ENCODE results near the gene NRROS. TPM values are rescaled to one million over a fixed set of nuclear protein-coding genes. Genes with fewer than 3 reads are reported as not detected.
"Not testable (repeated sequence)": the region's sequence is repeated elsewhere in the genome, so short reads cannot be mapped to it uniquely, and the experiment has no call there.

NRROS gene
- total RNA-seq = 20.7 TPM
- long read RNA-seq, partial matches to known transcripts = 0 of 5 reads
- long read RNA-seq, other reads (novel, unspliced or antisense) = 4 of 5 reads

DNA sequence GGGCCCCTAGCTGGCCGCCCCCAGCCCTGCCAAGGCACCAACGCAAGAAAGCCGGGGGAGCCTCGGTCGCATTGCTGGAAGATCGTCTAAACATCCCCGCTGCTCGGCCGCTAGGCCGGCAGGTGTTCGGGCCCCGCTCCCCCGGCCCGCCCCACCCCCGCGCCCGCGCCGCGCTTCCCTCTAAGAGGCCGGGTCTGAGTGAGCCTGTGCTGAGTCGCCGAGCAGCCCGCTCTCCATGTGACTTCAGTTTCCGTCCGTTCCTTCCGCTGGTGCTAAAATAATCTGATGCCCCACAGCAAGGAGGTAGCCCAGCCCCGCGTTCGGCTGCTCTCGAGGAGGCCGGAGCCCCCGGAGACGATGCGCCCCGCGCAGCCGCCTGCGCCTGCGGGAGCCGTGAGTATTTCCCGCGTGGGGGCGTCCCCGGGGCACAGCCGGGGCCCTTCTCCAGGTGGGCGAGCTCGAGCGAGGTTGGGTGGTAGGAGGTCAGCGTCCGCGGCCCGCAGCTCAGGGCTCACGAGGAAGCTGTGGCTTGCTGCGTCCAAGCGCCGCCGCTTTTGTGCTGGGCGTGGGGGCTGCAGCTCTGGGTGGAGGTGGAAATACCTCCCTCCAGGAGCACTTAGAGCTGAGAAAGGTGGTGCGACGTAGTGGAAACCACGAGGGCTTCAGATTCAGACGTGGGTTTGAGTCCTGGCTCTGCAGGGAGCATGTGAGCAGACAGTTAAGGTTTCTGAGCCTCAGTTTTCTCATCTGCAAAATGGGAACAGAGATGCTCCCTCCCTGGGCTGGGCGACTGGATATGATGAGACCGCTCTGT lies at the start of gene NRROS:
TSS of gene NRROS (plus strand) at position 212 of the 814 bp plus-strand sequence. CDS start 14,846 bp downstream, outside the sequence.
- ATAC-seq = peak; percentile 87 to 93
- peak within 1 kb of the TSS; percentile 86 for H3K27ac ChIP-seq
- peaks cover 46% of the 10 kb centered on the region for H3K4me1 ChIP-seq
- H3K9me3 ChIP-seq = no peaks in the 10 kb centered on the region
- no peaks in the 10 kb centered on the region for H3K36me3 ChIP-seq
- intact Hi-C loops (cut with DNase I) = no loop called here
- peak; percentile 86 for DNase-seq
- no peaks in the 10 kb centered on the region for H3K27me3 ChIP-seq (ENCODE audit: low read depth)
- TF ChIP-seq, protein P1, sequence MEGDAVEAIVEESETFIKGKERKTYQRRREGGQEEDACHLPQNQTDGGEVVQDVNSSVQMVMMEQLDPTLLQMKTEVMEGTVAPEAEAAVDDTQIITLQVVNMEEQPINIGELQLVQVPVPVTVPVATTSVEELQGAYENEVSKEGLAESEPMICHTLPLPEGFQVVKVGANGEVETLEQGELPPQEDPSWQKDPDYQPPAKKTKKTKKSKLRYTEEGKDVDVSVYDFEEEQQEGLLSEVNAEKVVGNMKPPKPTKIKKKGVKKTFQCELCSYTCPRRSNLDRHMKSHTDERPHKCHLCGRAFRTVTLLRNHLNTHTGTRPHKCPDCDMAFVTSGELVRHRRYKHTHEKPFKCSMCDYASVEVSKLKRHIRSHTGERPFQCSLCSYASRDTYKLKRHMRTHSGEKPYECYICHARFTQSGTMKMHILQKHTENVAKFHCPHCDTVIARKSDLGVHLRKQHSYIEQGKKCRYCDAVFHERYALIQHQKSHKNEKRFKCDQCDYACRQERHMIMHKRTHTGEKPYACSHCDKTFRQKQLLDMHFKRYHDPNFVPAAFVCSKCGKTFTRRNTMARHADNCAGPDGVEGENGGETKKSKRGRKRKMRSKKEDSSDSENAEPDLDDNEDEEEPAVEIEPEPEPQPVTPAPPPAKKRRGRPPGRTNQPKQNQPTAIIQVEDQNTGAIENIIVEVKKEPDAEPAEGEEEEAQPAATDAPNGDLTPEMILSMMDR (IDR thresholded peaks at IDR 0.05) = no peak
- H3K4me3 ChIP-seq = peak within 1 kb of the TSS; percentile 72

DNA sequence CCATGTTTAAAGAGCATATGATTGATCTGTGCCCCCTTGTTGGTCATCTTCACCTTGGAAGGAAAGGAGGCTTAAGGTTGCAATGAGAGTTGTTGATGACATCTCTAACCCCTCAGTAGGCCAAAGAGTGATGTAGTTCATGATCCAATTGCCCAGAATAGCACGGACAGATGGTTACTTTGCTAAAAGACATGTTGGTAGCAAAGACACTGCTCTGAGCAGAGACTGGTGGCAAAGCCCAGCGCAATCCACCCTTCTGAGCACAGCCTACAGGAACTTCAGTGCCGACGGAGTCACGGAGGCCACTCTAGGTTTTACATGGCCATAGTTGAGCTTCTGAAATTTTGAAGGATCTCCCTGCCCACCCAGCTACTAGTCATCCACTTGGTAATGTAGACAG lies 49.2 kb upstream of the NRROS start:
- H3K27ac ChIP-seq = no peak overlapping the region
- H3K27me3 ChIP-seq (ENCODE audit: low read depth) = no peaks in the 10 kb centered on the region
- TF ChIP-seq, protein P1 (IDR thresholded peaks at IDR 0.05) = no peak
- ATAC-seq (no peak), DNase-seq (no peak)
- H3K36me3 ChIP-seq = peaks cover 23% of the 10 kb centered on the region
- H3K9me3 ChIP-seq = no peaks in the 10 kb centered on the region
- intact Hi-C loops (cut with DNase I) = no loop called here
- H3K4me1 ChIP-seq = no peaks in the 10 kb centered on the region
- H3K4me3 ChIP-seq = no peak overlapping the region

DNA sequence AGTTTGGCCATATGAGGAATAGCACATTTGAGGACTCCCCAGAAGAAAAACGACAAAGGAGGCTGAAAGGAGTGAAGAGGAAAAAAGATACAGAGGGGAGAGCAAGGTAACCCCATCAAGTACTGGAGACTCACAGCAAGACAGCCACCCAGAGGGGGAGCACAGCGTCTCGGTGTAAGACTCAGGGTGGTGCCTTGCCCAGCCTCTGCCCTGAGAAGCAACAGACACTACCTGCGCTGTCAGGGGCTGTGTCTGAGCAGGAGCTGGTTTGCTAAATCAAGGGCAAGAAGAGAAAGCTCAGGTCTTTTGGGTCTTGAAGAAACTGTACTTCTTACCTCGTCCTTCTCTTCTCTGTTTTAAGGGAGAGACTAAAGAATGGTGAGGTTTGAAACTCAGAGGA lies 43.1 kb upstream of the NRROS start:
- no peaks in the 10 kb centered on the region for H3K4me1 ChIP-seq
- no peaks in the 10 kb centered on the region for H3K36me3 ChIP-seq
- TF ChIP-seq, protein P1 (IDR thresholded peaks at IDR 0.05) = no peak
- H3K4me3 ChIP-seq = no peak overlapping the region
- ATAC-seq (no peak), DNase-seq (no peak)
- H3K27me3 ChIP-seq (ENCODE audit: low read depth) = no peaks in the 10 kb centered on the region
- H3K9me3 ChIP-seq = no peaks in the 10 kb centered on the region
- H3K27ac ChIP-seq = no peak overlapping the region
- intact Hi-C loops (cut with DNase I) = no loop called here

DNA sequence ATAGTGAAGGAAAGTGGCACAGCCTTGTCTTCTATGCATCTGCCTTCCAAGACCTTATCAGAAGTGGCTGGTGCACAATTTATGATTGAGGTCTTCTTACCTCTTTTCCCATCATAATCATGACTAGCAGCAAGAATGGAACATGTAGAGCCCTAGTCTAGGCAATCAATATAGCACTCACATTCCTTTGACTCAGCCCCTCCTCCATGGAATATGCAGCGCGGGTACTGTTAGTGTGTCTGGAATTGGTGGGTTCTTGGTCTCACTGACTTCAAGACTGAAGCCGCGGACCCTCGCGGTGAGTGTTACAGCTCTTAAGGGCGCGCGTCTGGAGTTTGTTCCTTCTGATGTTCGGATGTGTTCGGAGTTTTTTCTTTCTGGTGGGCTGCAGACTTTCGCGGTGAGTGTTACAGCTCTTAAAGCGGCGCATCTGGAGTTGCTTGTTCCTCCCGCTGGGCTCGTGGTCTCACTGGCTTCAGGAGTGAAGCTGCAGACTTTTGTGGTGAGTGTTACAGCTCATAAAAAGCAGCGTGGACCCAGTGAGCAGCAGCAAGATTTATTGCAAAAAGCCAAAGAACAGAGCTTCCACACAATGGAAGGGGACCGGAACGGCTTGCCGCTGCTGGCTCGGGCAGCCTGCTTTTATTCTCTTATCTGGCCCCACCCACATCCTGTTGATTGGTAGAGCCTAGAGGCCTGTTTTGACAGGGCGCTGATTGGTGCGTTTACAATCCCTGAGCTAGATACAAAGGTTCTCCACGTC lies 41.3 kb upstream of the NRROS start:
- H3K27ac ChIP-seq; H3K9me3 ChIP-seq; DNase-seq; H3K27me3 ChIP-seq (ENCODE audit: low read depth); intact Hi-C loops (cut with DNase I); ATAC-seq; H3K36me3 ChIP-seq; H3K4me1 ChIP-seq: not testable (repeated sequence)
- peak overlapping the region; percentile 17 for H3K4me3 ChIP-seq

DNA sequence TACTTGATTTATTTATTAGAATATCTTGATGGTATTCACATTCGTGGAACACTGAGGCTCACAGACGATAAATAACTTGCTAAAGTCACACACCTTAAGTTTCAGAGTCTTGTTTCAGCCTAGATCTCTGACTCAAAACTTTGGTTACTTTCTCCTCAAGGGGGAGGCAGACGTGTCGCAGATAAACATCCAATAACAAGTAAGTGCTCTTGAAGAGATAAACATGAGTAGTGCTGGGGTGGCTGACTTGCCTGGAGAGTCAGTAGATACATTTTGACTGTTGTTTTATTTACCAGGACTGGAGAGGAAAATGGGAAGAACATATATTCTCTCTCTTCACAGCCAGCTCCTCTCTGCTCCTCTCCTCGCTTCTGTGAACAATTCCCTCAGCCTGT lies 39.8 kb upstream of the NRROS start:
- intact Hi-C loops (cut with DNase I) = no loop called here
- H3K4me3 ChIP-seq = no peak overlapping the region
- no peaks in the 10 kb centered on the region for H3K27me3 ChIP-seq (ENCODE audit: low read depth)
- H3K27ac ChIP-seq = no peak overlapping the region
- TF ChIP-seq, protein P1 (IDR thresholded peaks at IDR 0.05) = no peak
- H3K36me3 ChIP-seq = no peaks in the 10 kb centered on the region
- no peaks in the 10 kb centered on the region for H3K4me1 ChIP-seq
- DNase-seq (no peak), ATAC-seq (no peak)
- H3K9me3 ChIP-seq = no peaks in the 10 kb centered on the region

DNA sequence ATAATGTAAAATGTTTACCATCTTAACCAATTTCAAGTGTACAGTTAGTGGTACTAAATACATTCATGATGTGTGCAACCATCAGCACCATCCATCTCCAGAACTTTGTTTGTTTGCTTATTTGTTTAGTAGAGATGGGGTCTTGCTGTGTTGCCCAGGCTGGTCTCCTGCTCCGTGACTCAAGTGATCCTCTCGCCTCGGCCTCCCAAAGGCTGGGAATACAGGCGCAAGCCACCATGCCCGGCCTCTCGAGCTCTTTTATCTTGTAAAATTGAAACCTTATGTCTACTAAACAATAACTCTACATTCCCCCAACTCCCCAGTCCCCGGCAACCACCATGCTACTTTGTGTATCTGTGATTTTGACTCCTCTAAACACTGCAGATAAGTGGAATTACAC lies 39.1 kb upstream of the NRROS start:
- Histone ChIP-seq H3K9me3 (no peaks in the 10 kb centered on the region), H3K27ac (no peak overlapping the region), H3K36me3 (no peaks in the 10 kb centered on the region), H3K4me1 (no peaks in the 10 kb centered on the region), H3K4me3 (no peak overlapping the region), H3K27me3 (ENCODE audit: low read depth) (no peaks in the 10 kb centered on the region)
- DNase-seq (no peak), ATAC-seq (no peak)
- intact Hi-C loops (cut with DNase I) = no loop called here
- TF ChIP-seq, protein P1 (IDR thresholded peaks at IDR 0.05) = no peak

All from lower lobe of right lung (tissue), 2 donors.